Colon (tissue), 2 donors: Measurements from ENCODE around the gene CLDN11.
A peak's percentile ranks its signal among the peaks of the same experiment; 100 is the strongest.

Source experiments
- FAIRE-seq: peaks from 2 replicates; lab custom pipeline; 2012; peaks lifted over from hg19 to GRCh38; lab: Jason Lieb, UNC
- donor health status: control.
- donor health status: control.

Gene CLDN11

DNA sequence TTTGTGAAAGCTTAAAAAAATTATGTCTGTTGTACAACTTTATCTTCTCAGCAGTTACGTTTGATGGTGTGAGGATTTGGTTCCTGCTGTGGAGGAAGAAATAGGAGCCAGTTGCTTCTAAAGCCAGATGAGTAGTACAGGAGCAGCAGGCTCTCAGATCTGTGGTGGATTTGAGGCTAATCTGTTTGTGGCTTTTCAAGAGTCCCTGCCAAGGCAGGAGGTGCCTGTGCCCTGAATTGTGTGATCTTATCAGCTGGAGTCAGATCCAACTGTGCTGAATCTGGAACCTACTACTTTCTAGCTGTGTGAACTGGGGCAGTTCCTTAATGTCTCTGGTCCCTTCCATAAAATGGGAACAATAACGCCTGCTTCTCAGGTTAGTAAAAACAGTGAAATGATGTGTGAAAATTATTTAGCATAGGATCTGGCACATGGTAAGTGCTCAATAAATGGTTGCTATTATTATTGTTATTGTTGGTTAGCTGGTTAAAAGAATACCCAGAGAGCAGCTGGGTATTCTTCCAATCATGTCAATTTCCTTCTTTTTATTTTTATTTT, 7.7 kb downstream of the CLDN11 start:
- no peak for FAIRE-seq

DNA sequence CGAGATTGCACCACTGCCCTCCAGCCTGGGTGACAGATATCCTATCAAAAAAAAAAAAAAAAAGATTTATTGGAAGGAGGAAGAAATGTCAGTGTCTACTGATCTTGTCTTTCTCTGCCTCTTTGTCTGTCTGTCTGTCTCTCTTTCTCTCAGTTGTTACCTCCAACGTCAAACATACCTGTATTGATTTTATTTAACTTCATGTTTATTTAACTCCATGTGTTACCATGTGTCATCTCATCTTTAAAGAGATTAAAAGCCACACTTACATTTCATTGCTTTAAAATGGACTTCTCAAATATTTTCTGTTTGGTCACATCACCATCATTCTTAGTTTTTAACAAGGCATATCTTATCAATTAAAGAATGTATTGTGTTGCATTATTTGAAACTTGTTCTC, 9.4 kb downstream of the CLDN11 start:
- no peak for FAIRE-seq

DNA sequence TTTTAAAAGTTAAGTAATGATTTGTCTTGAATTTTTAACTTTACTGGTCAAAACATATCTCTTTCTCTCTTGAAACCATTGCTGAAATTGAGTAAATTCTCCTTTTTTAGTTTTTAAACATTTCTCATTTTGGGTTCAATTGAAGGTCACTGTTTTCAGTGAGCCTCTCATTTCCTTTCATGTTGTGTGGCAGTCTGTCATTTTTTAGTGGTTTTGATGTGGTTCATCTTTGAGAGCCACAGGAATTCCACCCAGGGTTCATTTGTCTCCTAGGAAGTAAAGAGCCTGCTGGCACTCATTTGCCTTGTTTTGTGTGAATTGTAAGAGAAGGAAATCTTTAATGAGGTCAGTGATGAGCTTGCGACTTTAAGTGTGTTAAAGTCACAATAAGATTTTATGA, 10.4 kb downstream of the CLDN11 start:
- no peak for FAIRE-seq

- FAIRE-seq = no peak
These were observed 12.4 kb downstream of the CLDN11 start for GRCh38 chr3:170431054-170431453.

DNA sequence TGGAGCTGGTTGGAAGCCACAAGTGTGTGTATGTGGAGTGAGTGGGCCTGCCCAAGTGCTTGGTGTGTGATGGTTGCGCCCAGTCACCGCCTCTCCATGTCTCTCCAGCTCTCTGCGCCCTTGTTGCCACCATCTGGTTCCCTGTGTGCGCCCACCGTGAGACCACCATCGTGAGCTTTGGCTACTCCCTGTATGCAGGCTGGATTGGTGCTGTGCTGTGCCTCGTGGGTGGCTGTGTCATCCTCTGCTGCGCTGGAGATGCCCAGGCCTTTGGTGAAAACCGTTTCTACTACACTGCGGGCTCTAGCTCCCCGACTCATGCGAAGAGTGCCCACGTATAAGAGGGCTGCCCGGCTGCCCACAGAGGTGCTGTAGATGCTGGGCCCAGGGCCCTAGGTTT, 13.7 kb downstream of the CLDN11 start:
- FAIRE-seq = no peak

GRCh38 chr3:170436697-170437096, 18.0 kb downstream of the CLDN11 start:
- FAIRE-seq = no peak

DNA sequence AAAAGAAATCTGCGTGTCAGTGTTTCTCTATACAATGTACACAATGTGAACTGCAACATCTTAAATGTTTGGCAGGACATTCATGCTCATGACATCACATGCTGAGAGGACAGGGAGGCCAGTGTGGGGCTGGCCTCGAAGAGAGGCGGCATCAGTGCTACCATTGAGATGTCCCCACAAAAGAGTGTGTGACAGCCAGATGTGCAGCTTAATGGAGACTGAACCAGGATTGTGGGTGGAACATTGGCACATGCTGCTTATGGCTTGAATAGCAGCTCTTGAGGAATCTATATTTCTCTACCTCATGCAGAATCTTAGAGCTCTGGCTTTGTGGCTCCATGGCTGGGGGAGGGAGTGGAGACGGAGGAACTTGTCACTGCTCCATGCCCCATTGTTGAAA, 18.5 kb downstream of the CLDN11 start:
- no peak for FAIRE-seq

- no peak for FAIRE-seq
These were observed 19.2 kb downstream of the CLDN11 start for GRCh38 chr3:170437696-170438407.

- peak; percentile 36 for FAIRE-seq
These were observed 20.2 kb downstream of the CLDN11 start for GRCh38 chr3:170438836-170439235.

DNA sequence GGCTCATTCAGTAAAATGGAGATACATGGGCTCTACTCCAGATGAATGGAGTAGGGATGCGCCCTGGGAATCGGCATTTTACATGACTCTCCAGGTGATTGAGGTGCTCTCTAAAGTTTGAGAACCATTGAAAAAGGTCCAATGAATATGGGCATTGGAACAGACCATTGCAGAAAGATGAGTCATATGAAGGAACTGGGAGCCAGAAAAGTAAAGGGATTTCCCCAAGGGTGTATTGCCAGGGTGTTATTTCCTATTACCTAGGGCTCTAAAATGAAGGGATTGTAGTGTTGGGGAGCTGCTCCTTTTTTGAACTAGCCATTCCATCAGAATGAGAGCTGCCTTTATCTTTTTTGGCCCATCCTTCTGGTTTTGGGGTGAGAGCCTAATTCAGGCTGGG, 21.7 kb downstream of the CLDN11 start:
- FAIRE-seq = no peak

DNA sequence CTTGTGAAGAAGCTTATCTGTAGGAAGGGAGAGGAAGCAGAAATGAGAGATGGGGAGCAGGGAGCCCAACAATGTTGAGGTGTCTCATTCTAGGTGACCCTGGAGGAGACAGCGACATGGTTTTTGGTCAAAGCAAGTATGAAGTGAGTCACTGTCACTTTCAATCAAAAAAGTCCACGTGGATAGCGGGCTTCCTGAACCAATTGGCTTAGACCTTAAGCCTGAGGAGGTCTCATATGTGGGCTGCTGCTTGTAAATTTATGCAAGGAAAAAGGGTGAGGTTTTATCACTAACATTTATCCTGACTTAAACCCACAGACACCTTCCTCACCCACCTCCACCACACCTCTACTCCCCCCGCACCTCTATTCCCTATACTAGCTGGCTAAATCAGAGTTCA, 22.7 kb downstream of the CLDN11 start:
- no peak for FAIRE-seq

- FAIRE-seq = no peak
These were observed 24.3 kb downstream of the CLDN11 start for GRCh38 chr3:170442947-170443346.

DNA sequence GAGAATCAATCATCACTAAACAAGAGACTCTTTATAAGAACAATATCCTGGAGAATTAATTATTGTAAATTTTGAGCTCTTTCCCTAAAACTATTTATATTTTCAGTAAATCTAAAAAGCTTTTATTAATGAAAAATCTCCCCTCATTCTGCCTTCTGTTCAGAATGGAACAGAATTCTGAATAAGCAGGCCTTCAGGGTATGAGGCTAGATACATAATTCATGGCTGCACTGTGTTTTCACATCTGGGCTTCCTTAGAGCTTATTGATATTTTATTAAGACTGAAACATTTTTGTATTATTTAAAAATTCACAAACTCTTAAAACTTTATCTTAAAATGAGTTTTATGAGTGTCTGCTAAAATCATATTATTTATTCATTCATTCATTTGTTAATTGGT, 24.8 kb downstream of the CLDN11 start:
- FAIRE-seq = no peak

- FAIRE-seq = no peak
These were observed 29.9 kb downstream of the CLDN11 start for GRCh38 chr3:170448584-170448983.

DNA sequence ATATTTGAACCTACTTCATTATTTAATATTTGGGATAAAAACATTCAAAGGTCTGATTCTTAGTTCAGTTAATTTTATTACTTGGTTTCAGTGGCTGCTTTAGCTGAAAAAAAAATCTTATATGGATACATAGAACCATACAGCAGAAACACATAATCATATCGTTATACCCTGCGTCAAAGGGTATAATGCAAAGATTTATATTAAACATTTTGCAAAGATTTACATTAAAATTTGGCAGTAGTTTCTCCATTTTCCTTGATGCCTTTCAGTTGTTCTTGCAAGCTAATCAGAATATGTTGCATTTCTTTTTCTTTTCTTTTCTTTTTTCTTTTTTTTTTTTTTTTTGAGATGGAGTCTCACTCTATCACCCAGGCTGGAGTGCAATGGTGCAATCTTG, 31.4 kb downstream of the CLDN11 start:
- no peak for FAIRE-seq

- no peak for FAIRE-seq
These were observed 35.8 kb downstream of the CLDN11 start for GRCh38 chr3:170454509-170454908.

- FAIRE-seq = no peak
These were observed 39.6 kb downstream of the CLDN11 start for GRCh38 chr3:170458285-170458684.

DNA sequence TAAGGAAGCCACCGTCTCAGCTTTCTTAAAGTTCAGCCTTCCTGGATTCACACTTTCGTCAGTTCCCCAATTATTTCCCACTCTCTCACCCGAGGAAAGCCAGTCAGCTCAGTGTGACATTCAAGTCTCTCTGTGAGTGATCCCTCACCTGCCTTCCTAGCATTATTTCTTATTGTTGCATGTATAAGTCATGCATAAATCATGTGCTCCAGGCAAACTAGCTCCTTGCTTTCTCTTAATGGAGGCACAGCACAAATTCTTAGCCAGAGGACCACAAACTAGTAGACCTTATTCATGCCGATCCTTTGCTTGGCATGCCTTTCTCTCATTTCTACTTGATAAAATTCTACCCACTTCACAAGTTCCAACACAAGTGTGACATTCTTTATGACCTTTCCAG, 44.3 kb downstream of the CLDN11 start:
- no peak for FAIRE-seq

DNA sequence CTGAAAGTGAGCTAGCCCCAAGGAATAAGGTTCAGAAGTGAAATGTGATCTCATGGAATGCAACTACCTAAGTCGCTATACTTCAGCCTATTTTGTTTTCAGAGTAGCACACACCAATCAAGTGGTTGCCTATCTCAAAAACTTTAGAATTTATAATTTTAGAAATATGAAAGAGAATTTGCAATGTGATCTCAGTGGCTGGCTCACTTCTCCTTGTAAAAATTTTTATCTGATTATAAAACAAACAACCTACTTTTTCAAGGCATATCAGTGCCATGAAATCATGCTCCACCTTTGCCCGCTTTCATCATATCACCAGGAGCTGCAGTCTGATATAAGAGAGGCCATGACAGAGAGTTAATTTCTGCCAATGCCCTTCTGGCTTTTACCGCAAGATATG, 47.3 kb downstream of the CLDN11 start:
- no peak for FAIRE-seq

DNA sequence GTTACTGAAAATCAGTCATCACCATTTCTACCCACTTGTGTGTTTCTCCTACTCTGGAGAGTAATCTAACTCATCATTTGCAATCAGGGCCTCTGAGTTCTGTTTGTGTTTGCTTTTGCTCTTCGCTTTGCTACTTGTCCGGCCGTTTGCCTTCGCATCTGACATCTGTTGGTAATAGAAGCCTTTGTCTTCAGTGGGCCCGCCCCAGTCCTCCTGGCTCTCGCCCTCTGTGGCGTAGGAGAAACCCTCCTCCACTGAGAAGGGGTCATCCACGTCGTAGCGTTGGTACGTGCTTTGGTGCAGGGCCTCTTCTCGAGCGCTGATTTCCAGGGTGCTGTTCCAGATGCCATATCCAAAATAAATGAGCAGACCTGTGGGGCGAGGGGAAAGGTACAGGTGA, 48.3 kb downstream of the CLDN11 start:
- FAIRE-seq = no peak

DNA sequence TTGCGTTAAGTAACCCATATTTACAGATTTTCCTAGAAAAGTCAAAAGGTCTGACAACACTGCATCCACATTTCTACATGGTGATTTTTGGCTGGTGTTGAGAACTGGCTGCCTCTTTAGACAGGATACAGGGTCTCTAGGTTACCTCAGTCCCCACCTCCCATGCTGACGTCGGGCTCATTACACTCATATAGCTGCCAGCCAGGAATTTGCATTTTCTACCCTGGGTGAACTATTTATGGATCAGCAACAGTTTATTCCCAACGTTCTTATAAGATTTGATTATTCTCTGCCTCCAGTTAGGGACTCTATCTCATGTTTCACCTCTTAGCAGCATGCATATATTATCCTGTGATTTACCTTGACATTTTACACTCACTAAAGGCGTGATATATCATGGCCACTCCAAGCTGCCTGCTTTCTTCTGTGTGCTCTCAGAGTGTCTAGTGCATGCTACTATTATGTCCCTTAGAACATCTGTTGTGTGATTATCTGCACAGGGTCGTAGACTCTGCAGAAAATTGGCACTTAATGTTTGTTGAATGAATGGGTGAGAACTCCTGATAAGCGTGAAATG, 49.0 kb downstream of the CLDN11 start:
- FAIRE-seq = no peak

GRCh38 chr3:170469151-170470062, 50.7 kb downstream of the CLDN11 start:
- FAIRE-seq = no peak
